ENCODE measurements around the gene CREBRF. TPM values are rescaled to one million over a fixed set of nuclear protein-coding genes. Genes with fewer than 3 reads are reported as not detected.

CREBRF gene
- total and polyA plus RNA-seq, 2 of the 4 experiments (the other 2 are of a cell fraction), result 3.2 to 16.1 TPM

DNA sequence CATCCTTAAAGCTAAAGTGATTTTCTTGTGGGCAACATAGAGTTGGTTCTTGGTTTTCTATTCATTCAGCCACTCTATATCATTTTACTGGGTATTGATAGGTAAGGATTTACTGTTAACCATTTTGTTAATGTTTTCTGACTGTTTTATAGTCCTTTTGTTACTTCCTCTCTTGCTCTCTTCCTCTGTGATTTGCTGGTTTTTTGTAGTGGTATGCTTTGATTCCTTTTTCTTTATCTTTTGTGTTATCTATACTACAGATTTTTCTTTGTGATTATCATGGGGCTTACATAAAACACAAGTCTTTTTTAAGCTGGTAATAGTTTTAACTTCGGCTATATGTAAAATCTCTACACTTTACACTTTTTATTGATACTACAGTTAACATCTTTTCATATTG lies 43.3 kb downstream of the CREBRF start:
- Histone ChIP-seq H4K5ac (ENCODE audit: low read depth, low read length) (no peak overlapping the region), H4K91ac (ENCODE audit: insufficient read depth, low read depth, low read length) (no peak overlapping the region), H2BK15ac (ENCODE audit: low read depth, low read length) (no peak overlapping the region), H3K9ac (ENCODE audit: low read depth, low read length) (no peak overlapping the region), H3K9me3 (ENCODE audit: control insufficient read depth, insufficient read depth, low read length) (peaks cover 4% of the 10 kb centered on the region), H2BK120ac (ENCODE audit: low read depth, low read length) (no peak overlapping the region), H2AK9ac (replicated peaks; ENCODE audit: low read depth, low read length, poor library complexity) (no peak overlapping the region), H3K4ac (ENCODE audit: low read depth, low read length) (no peak overlapping the region), H3K56ac (ENCODE audit: extremely low read depth, insufficient read depth, low read length) (no peak overlapping the region), H2AK5ac (ENCODE audit: low read depth, low read length) (no peak overlapping the region), H3K4me2 (ENCODE audit: low read depth, low read length) (no peak overlapping the region), H3K36me3 (ENCODE audit: control insufficient read depth, insufficient read depth, low read length) (peaks cover 7% of the 10 kb centered on the region; the same call in 1 of the 2 replicates), H4K8ac (ENCODE audit: low read depth in 2 of 2, low read length in 2 of 2) (no peak overlapping the region), H3K14ac (replicated peaks; ENCODE audit: low read depth, low read length) (no peak overlapping the region), H3K4me3 (ENCODE audit: insufficient read depth, low read depth, low read length) (no peak overlapping the region), H2BK5ac (ENCODE audit: low read depth, low read length, poor library complexity, severe bottlenecking) (no peak overlapping the region), H3K79me1 (ENCODE audit: low read depth in 1 of 2, low read length in 2 of 2) (peaks cover 2 to 9% of the 10 kb centered on the region in 2 experiments; a peak in 2 of 4 replicates), H3K4me1 (ENCODE audit: control insufficient read depth, insufficient read depth, low read length) (peaks cover 3% of the 10 kb centered on the region; the same call in 1 of the 2 replicates), H3K9me1 (ENCODE audit: insufficient read depth, low read length) (no peaks in the 10 kb centered on the region), H2BK20ac (ENCODE audit: low read depth, low read length) (no peak overlapping the region), H3K23ac (ENCODE audit: low read depth, low read length) (no peak overlapping the region), H2AFZ (replicated peaks; ENCODE audit: low read length, poor library complexity) (no peak overlapping the region), H3K27me3 (ENCODE audit: control insufficient read depth, insufficient read depth, low read length) (no peaks in the 10 kb centered on the region), H3K18ac (ENCODE audit: low read depth, low read length) (no peak overlapping the region), H4K20me1 (ENCODE audit: insufficient read depth, low read length) (peaks cover 8% of the 10 kb centered on the region; the same call in 1 of the 2 replicates), H3K27ac (ENCODE audit: insufficient read depth, low read length) (no peak overlapping the region)
- dilution Hi-C loops (cut with HindIII; ENCODE audit: low sequenced_read_pairs, unreplicated experiment), result no loop called here
- in situ Hi-C loops (cut with MboI; ENCODE audit: low sequenced_read_pairs), result no loop called here
- ChIA-PET CTCF (interaction anchor here (0.6 kb wide), 1 partner anchor 183 kb away, joined by 3 read pairs; no protein-coding TSS in a partner anchor), POLR2A (ENCODE audit: unreplicated experiment) (no interaction called here)
- DNase-seq, result no peak
- no TSS peak for BruUV-seq (replicated peaks)
- no CpG with 5 or more reads among the region's 1 CpG for WGBS, 2 experiments (ENCODE audit: extremely low coverage in 2 of 2, insufficient read length in 1 of 2)
- no peak for ATAC-seq (ENCODE audit: low read depth)
- intact Hi-C loops (cut with micrococcal nuclease), result loop anchor here (5.0 kb wide), 1 partner anchor 38 kb away; no protein-coding TSS in a partner anchor
- TF ChIP-seq CHD1 (IDR thresholded peaks at IDR 0.05; ENCODE audit: low read depth, low read length) (no peak), SMC3 (IDR thresholded peaks at IDR 0.05; ENCODE audit: low read depth, low read length) (no peak), MAZ (IDR thresholded peaks at IDR 0.05; ENCODE audit: borderline replicate concordance, low read depth, low read length) (no peak), MXI1 (IDR thresholded peaks at IDR 0.05; ENCODE audit: borderline replicate concordance, low read depth, low read length) (no peak), BHLHE40 (IDR thresholded peaks at IDR 0.05; ENCODE audit: low read depth, low read length) (no peak), CEBPB (IDR thresholded peaks at IDR 0.05; ENCODE audit: low read depth, low read length) (no peak), RAD21 (IDR thresholded peaks at IDR 0.05; ENCODE audit: low read length) (no peak), RFX5 (IDR thresholded peaks at IDR 0.05; ENCODE audit: low read depth, low read length) (no peak)
- TF ChIP-seq, protein P1, sequence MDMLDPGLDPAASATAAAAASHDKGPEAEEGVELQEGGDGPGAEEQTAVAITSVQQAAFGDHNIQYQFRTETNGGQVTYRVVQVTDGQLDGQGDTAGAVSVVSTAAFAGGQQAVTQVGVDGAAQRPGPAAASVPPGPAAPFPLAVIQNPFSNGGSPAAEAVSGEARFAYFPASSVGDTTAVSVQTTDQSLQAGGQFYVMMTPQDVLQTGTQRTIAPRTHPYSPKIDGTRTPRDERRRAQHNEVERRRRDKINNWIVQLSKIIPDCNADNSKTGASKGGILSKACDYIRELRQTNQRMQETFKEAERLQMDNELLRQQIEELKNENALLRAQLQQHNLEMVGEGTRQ (IDR thresholded peaks at IDR 0.05; ENCODE audit: low read depth, low read length), result no peak

All from IMR-90 (cell line).